H54 (cell line): ENCODE results near the gene GRID1.
"Not testable (repeated sequence)": the region's sequence is repeated elsewhere in the genome, so short reads cannot be mapped to it uniquely, and the experiment has no call there.

Experiments used
- DNase-seq: peaks from one replicate; pipeline ENCODE4 v3.0.0; 2011; ENCODE audit warnings: low spot score, mixed read lengths; ENCODE audit not compliant: insufficient read length
- FAIRE-seq: peaks from 3 replicates; lab custom pipeline; 2011; peaks lifted over from hg19 to GRCh38; lab: Jason Lieb, UNC
- POLR2A ChIP-seq: IDR thresholded peaks from 2 replicates; pipeline ENCODE4 v1.6.1; 2011; ENCODE audit warnings: low read depth, mild to moderate bottlenecking, low read length

Gene GRID1

DNA sequence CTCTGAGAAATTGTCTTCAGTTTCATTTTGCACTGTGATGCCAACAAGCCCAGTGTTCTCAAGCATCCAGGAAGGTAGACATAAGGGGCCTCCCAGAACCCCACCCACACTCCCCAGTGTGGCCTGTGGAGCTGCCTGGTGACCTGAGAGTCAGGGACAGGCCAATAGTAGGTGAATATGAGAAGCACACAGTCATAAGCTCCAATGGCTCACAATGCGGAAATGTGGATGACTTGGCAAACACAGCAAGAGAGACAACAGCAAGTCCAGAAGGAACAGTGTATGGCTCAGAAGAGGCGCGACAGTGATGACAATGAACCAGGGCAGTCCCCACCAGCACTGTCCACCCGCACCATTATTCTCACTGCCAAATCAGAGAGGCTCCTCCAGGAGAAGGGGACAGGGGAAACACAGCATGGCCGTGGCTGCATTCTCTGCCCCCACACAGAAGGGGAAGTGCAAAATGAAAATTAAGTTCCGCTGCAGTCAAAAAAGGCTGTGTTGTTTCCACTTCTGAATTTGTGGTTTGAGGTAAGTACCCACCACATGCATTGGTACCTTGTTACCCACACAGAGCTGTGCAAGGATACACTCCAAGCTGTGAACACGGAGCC, 419.8 kb downstream of the GRID1 start:
- DNase-seq: no peak
- no peak for FAIRE-seq
- no peak for TF ChIP-seq POLR2A

DNA sequence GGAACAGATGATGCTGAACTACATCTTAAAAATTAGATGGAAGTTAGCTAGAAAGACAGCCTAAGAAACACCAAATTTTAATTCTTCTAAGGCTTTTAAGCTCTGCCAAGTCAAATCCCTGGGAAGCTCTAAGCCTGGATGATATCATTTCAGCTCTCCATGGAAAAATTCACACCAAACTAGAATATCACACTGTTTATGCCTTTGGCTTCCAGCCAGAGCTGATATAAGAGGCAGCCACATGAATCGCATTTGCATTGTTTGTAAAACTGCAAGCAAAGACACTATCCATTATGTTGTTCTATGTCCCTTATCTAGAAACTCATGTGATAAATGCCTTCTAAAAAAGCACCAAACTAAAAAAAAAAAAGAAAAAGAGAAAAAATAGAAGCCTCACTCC, 430.4 kb downstream of the GRID1 start:
- no peak for DNase-seq
- TF ChIP-seq POLR2A: no peak
- no peak for FAIRE-seq

DNA sequence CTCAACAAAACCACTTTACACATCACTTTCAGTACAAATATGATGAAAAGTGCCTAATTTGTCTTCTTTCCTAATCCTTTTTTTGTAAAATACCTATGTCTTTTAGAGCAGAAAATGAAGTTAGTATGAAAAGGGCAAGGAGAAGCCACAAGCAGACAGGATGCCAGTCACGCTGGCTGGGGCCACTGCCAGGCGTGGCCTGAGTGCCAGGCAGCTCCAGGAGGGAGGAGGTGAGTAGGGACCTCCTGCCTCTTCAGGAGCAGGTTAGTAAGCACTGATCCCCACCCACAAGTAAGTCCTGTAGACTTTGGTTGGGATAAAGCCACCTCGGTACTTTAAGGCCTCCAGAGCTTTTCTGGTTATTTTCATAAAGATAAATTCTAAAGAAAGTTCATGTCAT, 432.0 kb downstream of the GRID1 start:
- no peak for TF ChIP-seq POLR2A
- no peak for DNase-seq
- FAIRE-seq: no peak

DNA sequence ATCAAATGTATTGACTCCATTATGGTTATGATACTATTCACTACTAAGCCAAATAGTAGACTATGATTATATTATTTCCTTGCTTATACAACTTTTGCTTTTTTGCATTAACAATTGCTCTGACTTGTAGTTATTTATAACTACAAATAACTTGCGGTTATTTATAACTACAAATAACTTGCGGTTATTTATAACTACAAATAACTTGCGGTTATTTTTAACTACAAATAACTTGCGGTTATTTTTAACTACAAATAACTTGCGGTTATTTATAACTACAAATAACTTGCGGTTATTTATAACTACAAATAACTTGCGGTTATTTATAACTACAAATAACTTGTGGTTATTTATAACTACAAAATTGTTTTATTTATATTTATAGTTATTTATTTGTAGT, 436.6 kb downstream of the GRID1 start:
- DNase-seq, FAIRE-seq: not testable (repeated sequence)

DNA sequence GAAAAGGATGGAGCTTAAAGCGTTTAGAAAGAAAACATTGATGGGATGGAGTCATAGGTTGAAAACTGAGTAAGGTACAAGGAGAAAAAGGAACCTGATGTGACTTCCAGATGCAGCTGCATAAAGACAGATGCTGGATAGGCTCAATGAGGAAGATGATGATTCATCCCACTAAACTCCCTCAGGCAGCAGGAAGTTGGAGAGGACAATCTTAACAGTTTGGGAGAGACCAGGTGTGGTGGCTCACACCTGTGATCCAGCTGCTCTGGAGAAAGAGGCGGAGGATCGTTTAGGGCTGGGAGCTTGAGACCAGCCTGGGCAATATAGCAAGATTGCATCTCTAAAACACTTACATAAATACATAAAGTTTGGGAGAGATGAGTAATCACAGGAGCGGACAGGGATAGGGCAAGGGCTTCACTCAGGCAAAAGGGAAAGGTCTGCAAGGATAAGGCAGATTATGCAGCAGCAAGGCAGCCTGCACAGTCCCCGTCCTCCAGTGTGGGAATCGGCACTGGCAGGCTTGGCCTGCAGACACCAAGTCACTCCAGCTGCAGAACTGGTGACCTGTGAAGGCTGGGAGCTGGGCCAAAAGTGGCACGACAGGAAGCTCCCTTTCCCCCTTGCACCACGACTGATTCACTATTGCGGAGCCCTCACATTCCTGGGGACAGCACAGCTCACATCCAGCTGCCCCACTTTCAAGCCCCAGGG, 438.5 kb downstream of the GRID1 start:
- no peak for FAIRE-seq
- TF ChIP-seq POLR2A: no peak
- DNase-seq: no peak

DNA sequence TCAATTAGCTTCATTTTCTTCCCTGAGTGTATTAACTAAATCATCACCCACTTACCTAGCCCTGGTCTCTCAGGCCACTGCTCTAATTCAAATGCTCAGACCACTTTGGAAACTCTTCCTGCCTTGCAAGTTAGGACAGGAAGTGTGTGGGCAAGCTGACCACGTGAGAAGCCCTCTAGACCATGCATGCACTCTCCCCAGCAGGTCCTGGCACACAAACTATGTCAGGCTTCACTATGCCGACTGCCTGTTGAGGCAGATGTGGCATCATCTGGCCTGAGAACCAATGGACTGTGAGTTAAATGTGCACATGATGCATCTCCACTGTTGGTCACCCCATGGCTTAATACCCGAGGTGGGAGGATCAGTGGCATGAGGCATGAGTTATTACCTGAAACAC, 439.6 kb downstream of the GRID1 start:
- FAIRE-seq (no peak), DNase-seq (no peak)
- no peak for TF ChIP-seq POLR2A

DNA sequence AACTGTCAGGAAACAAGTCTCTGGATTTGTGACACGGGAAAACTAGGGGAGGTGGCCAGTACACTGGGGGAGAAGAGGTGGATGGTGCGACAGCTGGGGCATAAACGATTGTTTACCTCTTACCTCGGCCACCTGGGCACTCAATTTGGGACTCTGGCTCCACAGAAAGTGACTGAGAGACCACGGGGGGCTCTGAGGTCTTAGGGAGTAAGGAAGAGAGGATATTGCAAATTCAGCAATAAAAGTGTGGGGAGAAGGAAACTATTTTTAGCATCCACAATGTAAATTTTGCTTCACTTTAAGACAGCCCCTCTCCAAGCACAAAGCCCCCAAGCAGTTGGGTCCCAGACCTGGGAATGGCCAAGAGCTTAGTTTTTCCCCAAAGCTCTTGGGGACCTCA, 440.5 kb downstream of the GRID1 start:
- FAIRE-seq (no peak), DNase-seq (no peak)
- no peak for TF ChIP-seq POLR2A

DNA sequence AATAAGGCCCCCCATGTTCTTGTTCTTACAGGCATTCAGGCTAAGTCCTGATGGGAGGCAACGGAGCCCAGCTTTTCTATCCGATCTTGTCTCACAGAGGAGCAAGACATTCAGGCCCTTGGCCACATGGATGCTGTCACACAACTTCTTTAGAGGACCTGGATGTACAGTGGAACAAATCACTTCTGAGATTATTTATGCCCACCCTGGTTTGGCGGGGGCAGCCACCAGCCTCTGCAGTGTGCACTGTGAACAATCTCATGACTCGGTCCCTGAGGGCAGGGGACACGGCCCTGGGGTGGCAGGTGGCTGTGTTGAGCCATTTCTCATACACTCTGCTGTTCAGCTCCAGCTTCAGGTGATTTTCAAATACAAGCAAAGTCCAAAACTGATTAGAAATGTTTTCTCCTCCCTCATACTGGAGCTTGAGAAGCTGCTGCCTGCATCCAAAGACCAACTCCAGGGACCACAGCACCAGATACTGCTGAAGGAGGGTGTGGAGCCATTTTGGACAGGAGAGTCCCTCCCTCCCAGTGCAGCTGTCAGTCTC, 441.3 kb downstream of the GRID1 start:
- no peak for FAIRE-seq
- TF ChIP-seq POLR2A: no peak
- DNase-seq: no peak

DNA sequence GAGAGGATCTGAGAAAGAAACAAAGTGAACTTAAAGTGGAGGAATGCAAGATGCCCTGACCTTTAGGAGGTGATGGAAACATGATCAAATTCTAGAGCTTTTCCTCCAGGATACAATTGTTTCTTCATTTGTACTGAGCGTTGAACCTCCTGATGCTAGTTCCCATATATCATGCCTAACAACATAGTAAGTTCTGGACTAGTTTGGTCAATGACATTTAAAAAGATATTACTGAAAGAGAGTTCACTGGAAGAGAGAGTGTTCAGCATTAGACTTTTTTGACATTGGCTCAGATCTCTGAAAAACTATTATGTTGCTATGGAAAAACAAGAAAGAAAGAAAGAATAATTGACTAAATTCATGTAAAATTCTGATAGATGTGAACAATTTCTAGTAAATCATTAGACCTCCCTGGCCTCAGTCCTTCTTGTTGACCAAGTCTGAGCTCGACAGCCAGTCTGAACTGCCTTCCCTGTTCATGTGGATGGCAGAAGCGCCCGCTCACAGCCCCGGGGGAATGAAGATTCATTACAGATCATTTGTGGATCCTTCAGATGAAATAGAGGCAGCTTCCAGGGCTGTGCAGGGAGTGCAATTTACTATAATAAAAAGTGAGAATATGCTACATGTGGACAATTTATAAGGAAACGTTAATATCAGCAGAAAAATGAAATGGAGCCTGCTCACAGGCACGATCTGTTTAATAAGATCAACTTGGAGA, 442.1 kb downstream of the GRID1 start:
- no peak for DNase-seq
- FAIRE-seq: no peak
- TF ChIP-seq POLR2A: no peak

DNA sequence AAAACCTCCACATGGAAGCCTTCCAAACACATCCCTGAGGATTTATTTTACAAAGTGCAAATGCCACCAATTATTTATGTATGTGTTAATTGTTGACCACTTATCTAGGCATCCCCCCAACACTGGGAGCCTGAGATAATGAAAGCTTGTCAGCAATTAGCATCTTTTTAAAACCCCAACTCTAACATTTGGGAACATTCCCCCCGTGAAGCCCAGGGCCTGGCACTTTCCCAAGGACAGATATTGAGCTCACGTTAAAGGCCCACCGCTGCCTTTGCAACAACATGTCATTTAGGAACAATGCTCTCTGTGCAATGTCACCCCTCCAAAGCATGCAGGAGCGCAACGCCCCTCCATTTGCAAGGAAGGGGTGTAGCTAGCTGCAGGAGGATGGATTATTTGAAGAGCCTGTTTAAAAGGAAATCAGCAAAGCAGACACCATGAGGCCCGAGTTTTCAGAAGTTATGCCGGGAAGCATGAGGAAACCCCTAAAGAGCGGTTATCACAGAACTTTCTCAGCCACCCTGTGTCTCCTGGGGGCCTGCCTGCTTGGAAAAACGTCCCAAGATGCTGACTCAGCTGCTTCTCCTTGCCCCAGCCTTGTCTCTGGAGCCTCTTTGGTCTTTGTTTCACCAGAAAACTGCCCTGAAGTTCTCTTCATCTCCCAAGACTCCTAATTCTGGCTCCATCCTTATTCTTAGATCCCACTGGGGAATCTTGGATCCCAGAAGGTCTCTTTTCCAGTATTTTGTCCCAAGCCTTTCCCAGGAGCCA, 444.1 kb downstream of the GRID1 start:
- no peak for TF ChIP-seq POLR2A
- DNase-seq: no peak
- no peak for FAIRE-seq

DNA sequence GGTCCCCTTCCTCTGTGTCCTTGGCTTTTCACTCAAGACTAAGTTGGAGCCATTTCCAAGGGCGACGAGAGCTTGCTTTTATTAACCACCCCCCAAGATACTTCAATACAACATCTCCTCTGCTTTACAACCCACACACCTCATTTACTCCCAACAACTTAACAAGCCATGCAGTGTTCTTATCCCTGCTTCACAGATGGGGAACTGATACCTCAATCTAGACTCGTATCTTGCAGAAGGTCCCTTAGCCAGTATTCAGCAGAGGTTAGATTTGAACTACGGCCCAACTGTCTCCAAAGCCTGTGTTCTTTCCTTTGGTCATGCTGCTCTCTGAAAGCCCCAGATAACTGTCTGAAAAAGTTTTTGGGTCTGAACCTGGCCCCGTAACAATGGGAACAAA, 444.8 kb downstream of the GRID1 start:
- DNase-seq: no peak
- no peak for FAIRE-seq
- no peak for TF ChIP-seq POLR2A

DNA sequence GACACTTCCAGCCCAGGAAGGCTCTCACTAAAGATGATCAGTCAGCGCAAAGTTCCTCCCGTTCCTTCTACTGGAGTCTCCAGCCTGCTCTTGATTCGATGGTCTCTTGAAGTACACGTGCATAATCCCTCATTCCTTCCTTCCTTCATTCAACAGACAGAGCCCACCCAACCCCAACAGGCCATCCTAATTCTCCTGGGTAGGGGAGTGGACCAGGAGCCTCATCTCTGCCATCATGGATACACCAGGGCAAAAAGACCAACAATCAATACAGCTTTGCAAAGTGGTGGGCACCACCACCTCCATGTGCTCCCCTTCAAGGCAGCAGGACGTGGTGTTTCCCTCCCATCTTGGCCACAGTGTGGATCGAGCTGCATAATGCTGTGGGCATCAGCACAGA, 446.3 kb downstream of the GRID1 start:
- no peak for FAIRE-seq
- no peak for DNase-seq
- no peak for TF ChIP-seq POLR2A

DNA sequence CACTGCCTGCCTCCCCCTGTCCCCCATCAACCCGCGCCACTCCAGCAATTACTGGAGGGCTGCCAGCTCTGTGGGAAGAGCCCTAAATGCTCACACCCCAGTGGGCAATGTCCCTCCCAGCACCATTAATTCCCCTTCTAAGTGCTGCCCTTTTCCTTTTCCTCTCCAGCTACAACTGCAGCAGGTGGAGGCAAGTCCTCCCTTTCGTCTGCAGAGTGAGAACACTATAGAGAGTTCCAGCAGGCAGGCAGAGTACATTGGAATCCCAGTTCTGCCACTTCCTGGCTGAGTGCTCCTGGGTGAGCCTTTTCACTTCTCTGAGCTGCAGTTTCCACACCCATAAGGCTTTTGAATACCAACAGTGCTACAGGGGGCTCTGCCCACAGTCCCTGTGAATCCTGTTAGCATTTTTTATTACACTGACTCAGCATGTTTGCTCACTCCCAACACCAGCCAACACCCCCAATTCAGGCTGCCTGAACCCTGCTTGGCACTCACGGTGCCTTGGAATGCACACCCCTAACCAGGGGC, 447.0 kb downstream of the GRID1 start:
- no peak for FAIRE-seq
- no peak for DNase-seq
- TF ChIP-seq POLR2A: no peak
